HG03103 (cell line): ENCODE measurements around the gene BRAP.
"Not testable (repeated sequence)": the region's sequence is repeated elsewhere in the genome, so short reads cannot be mapped to it uniquely, and the experiment has no call there.

Experiments used
- ATAC-seq: cut with Tn5 transposase; IDR thresholded peaks from one replicate; pipeline ENCODE4 v1.9.1; 2021; ENCODE audit warnings: low read depth; ENCODE audit not compliant: unreplicated experiment

BRAP gene

DNA sequence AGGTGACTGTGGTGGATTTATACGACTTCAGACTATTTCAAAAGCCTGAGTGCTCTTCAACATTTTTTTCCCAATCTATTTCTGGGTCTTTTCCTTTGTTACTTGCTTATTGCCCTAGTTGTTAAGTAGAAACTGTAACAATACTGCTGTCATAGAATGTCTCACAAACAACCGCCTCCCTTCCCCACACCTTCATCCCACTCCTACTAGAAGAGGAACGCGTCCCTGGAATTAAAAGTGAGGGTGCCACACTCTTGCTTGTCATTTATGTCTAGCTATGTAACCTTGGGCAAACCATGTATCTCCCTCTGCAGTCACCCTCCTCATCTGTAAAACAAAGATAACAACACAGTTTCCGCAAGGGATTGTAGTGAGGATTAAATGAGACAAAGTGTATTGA, 8.6 kb downstream of the BRAP start:
- no peak for ATAC-seq

DNA sequence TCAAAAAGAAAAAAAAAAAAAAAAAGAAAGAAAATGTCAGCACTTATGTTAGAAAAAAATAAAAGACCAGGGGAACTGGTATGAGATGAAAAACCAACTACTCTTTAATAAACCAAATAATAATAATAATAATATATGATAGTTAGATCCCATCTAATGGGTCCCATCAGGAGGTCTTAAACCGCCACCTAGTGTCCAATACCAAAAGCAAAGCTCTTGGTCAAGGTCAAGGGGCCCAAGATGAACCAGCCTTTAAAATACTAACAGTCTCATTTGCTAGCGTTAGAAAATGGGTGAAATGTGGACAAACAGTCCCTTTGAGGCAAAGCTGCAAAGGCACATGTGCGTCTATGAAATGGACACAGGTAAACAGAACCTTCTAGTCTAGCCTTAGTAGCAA, 12.3 kb downstream of the BRAP start:
- ATAC-seq, result no peak

DNA sequence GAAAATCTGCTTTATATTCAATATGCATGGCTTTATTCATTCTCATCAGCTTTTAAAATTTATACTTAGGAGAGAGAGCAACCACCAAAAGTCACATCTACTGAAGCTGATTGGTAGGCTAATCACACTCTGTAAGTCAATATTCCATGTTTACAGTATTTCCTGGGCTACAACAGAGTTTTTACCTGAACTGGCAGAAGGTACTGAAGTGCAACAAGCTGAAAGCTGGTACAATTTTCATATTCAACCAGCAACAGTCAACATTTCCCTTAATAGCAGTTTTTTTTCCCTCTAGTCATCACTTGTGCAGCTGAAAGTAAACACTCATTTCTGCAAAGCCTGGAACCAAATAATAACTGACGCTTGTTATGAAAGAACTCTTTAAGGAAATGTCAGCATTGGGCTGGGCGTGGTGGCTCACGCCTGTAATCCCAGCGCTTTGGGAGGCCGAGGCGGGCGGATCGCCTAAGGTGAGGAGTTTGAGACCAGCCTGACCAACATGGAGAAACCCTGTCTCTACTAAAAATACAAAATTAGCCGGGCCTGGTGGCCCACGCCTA, 12.9 kb downstream of the BRAP start:
- no peak for ATAC-seq

DNA sequence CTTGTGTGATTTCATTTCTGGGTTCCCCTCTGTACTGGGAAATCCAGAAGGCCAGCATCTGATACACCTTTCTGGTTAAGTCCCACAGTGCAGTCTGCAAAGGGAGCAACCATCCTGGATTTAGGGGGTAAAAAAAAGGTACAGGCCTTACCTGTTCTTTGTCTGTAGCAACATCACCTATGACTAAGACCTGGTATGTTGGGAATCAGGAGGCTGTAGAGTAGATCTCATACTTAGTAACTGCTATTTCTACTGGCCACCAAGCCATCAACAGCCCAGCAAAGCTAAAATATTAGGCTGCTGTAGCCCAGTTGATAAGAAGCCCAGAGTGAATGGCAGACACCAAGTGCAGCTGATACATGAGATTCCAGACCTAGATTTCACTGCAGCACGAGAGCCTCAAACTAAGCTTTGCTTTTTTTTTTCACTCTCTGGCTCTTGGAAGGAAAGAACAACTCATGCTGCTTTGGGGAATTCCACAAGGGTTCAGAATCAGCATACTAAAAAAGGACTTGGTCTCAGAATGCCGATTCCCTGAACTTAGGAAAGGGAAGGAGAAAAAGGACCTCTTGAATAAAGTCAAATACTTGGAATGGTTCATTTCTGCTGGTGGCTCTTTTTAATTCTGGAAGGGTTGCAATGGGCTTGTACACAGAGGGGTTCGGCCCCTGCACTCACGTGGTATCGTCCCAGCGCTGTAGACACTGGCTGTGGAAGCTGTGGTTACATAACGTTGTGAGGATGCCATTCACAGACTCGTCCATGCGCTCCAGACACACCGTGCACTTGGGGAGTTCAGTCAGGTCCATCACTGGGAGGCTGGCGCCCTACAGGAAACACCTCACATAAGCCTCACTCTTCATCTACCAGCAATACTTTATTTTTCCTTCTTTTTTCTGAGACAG, 20.5 kb downstream of the BRAP start:
- no peak for ATAC-seq

DNA sequence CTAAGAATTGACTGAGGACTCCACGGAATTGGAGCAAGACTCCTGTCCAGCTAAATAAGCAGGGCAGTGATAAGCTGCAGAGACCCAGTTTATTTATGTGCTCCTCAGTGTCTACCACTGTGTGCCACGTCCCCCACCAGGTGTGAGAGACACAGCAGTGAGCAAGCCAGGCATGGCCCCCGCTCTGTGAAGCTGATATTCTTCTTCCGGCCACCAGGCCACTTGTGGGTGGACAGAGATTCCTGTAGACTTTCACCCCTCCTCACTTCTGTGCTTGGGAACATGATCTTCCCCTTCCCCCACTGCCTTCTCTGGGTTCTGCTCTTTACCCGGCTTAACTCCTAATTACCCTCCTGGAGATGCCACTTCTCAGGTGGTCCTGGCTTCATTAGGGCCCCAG, 21.3 kb downstream of the BRAP start:
- ATAC-seq, result no peak

DNA sequence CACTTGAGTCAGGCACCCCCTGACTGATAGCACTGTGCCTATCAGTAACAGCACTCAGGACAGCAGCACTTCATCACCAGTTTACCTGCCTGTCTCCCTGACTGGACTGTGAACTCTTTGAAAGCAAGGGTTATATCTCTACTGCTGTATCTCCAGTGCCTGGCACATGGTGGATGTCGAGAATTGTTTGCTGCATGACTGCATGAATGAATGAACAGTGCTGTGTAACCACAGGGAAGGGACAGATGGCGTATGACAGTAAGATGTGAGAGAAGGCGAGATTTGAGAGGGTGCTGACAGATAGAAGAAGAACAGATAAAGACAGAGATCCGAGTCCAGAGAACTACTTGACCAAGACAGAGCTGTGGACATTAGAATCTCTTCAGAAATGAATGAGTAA, 29.7 kb downstream of the BRAP start:
- no peak for ATAC-seq

DNA sequence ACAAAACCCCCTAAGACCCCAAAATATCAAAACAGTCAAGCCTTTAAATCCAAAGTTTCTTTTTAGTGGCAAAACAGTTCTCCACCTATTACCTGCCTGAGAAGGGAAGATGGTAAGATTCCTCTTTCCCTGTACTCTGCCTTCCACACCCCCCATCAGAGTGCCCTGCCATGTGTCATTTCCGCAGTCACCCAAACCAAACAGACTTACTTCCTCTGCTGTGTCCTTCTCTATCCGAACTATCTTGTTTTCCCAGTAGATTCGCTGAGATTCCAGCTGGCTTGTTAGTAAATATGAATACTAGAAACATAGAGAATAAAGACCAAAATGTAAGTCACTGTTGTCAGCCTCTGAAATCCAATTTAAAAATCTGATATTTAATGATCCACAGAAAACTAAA, 30.4 kb downstream of the BRAP start:
- no peak for ATAC-seq

DNA sequence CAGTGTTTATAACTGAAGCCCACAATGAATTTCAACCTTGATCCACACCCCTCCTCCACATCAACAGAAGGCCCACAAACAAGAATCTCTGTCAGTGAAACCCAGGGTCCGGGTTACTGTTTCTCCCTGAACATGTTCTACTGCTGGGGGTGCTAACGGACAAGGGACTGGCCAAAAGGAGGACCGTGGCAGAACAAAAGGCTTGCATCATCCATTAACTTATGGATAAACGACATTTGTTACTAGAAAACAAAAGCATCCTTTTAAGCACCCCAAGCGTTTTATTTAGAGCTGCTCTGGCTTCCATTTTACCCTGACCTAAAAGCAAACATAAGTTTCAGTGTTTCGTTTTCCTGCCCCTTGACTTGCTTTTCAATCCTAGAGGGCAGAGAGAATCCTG, 32.2 kb downstream of the BRAP start:
- ATAC-seq, result no peak

DNA sequence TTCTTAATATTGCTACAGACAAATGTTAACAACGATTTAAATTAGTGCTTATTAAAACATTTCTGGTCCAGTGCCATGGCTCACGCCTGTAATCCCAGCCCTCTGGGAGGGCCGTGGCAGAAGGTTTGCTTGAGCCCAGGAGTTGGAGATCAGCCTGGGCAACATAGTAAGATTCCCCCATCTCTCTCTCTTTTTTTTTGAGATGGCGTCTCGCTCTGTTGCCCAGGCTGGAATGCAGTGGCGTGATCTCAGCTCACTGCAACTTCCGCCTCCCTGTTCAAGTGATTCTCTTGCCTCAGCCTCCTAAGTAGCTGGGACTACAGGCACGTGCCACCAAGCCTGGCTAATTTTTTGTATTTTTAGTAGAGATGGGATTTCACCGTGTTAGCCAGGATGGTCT, 33.2 kb downstream of the BRAP start:
- ATAC-seq, result not testable (repeated sequence)

DNA sequence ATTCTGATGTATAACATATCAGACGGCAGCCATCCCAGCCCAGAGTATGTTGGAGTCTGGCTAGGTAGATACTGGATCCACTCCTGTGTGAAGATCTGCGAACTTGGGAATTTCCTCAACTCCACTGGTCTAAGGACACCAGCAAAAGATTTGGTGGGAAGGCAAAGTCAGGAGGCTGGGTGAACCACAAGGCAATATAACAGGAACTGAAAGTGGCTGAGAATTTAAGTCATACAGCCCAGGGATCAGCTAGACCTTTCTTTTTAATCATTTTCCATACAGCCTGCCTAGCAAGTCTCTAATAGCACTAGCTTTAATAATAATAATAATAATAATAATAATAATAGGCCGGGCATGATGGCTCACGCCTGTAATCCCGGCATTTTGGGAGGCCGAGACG, 34.8 kb downstream of the BRAP start:
- no peak for ATAC-seq

DNA sequence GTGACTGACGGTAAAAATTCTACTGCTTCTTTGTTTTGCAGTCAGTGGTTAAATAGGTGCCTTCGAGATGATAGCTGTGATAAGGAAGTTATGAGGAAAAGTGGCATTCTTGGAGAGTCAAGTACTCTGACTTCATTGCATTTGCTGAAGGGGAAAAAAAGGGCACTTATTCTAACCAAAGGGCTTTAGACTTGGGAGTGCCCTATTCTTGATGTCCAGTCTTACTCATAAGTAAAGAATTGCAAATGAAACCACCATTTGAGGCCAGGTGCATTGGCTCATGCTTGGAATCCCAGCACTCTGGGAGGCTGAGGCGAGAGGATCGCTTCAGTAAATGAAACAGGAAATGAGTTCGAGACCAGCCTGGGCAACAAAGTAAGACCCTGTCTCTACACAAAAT, 40.3 kb downstream of the BRAP start:
- no peak for ATAC-seq

DNA sequence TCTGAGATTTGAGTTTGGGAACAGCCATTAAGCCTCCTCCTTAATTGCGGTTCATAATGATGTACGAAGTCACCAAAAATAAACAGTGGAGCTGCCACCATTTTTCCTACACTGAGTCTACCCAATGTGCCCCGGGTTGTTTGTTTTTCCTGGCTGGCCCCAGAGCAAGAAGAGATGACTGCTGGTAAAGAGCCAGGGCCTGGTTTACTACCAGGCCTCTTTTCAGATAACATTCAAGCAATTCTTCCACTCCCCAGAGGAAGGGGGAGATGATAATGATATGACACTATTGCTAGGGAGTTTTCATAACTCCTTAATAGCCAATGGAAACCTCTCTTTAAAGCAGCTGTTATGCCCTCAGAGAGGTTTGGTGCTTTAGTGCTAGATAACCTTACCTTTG, 42.3 kb downstream of the BRAP start:
- no peak for ATAC-seq

DNA sequence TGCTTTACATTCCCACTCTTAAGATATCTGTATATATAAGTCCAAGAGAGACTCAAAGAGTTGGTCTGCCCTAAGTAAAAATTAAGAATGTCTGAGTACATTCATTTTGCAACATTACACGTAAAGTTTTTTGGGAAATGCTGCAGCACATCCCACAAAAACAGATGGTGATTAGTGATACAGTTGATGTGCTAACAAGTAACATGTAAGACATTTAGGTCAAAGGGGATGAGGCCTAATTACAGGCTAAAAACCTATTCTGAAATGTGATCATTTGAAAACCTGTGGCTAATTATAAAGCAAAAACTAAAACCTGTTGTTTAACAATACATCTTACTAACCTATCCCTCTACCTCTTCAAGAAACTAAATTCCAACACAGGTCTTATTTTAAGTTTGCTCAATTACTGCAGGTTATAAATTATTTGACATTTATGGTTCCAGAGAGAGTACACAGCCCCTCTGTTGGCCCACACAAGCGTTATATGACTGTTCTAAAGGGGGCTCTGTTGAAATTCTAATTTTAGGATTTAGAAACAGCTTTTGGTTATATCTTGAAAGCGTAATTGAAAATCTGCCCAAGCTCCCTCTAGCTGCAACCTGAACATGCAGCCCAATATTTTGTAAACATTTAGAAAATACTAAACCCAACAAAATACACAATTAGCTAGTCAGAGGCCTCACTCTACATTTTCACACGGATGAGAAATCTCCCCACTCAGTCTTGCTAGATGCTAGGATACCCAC, 42.9 kb downstream of the BRAP start:
- no peak for ATAC-seq

DNA sequence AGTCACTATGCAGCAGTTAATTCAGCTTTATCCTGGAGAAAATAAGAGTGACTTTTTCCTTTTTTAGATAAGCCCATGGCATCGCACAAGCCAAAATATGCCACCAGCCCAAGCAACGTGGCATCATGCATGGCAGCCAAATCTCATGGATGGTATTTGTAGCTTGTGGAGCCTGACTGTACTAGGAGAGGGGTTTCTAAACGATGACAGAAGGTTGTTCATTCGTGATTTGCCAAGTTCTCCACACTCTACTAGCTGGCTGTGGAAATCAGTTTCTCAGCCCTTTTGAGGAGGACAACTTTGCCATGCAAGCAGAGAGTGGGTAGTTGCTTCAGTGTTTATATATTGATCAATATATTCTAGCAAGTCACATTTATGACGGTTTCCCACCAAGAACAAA, 45.2 kb downstream of the BRAP start:
- no peak for ATAC-seq

DNA sequence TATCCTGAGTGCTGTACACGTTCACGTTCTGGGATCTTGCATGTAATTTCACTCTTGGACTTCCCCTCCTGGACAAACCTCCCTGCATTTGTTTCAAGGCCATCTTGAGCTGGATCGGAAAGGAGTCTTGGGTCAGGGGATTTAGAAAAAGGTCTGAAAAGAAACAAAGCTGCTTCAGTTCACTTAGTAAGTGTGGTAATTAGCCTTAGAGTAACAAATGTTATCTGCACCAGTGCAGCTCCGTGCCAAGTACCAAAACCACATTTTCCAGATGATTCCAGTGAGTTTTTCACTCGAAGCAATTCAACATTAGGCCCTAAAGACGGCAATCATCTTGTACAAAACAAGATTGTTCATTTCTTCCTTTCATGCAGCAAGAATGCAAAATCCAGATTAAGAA, 47.2 kb downstream of the BRAP start:
- ATAC-seq, result no peak

DNA sequence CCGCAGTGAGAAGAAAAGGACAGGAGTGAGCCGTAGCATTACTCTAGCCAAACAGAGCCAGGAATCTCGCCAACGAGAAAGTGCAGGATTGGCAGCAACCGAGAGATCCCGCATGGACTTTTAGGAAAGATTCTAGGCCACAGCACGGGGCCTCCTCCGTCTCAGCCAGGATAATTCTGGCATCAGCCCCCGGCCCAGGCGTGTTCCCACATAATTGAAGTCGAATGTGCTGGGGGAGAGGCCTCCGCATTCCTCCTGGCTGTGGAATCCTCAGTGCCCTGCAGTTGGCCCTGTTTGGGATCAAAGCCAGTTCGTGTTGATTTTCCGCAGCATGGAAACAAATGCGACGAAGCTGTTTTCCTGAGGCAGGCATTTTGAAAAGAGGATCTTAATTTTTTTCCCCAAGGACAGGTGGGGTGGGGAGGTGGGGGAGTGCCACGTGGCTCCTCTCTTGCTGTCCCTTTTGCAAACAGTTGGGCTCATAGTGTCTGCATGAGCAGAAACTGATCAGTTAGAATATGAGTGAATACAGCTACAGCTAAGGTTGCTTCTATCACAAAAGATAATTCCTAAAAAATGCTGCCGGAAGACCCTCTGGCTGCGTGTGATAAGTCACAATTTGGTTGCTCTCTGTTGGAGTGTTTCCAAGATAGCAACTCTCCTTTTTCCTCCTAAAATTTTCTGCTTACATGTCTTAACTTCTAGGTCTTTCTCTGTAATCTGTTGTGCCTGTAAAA, 49.4 kb downstream of the BRAP start:
- no peak for ATAC-seq

DNA sequence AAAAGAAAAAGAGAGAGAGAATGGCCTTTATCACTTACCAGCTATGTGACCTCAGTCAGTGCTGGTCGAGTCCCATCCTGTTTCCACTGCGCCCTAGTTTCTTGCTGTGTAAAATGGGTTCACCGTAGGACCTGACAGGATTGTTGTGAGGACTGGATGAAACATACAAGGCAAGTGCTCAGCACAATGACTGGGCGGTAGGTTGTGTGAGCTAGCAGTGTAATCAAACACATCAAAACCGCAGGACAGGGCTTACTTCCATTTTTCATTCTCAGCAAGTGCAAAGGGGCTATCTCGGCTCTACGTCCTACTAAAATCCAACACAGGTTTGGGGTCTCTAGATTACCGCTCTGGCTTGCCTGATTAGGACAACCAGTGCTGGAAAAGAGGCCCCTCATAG, 50.2 kb downstream of the BRAP start:
- no peak for ATAC-seq

DNA sequence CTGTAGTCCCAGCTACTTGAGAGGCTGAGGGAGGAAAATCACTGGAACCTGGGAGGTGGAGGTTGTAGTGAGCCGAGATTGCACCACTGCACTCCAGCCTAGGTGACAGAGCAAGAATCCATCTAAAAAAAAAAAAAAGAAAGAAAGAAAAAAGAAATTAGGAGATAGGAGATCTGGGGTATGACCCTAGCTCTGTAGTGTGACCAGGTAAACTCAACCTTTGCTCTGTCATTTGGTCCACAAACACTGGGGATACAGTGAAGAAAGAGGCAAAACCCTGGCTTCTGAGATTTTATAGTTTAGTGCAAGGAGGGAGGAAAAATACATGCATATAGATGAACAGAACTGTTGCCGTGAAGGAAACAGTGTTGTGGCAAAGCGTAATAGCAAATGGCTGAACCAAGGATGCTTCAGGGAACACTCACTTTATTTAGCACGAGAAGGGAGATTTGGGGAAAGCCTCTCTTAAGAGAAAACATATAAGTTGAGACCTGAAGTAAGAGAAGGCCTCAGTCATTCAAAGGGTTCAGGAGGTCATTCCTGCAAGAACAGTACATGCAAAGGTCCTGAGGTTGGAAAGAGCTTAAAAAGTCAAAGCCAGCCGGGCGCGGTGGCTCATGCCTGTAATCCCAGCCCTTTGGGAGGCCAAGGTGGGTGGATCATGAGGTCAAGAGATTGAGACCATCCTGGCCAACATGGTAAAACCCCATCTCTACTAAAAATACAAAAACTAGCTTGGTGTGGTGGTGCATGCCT, 57.1 kb downstream of the BRAP start:
- ATAC-seq, result no peak

DNA sequence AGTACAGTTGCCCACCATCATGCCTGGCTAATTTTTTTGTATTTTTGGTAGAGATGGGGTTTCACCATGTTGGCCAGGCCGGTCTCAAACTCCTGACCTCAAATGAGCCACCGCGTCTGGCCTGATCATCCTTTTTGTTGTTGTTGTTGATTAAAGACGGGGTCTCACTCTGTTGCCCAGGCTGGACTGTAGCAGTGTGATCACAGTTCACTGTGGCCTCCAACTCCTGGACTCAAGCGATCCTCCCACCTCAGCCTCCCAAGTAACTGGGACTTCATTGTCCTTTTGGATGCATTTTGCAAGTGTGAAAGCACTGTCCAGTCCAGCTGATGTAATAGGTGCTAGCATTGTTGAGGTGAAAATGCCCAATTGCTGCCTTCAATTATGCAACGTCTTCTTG, 59.5 kb downstream of the BRAP start:
- no peak for ATAC-seq

DNA sequence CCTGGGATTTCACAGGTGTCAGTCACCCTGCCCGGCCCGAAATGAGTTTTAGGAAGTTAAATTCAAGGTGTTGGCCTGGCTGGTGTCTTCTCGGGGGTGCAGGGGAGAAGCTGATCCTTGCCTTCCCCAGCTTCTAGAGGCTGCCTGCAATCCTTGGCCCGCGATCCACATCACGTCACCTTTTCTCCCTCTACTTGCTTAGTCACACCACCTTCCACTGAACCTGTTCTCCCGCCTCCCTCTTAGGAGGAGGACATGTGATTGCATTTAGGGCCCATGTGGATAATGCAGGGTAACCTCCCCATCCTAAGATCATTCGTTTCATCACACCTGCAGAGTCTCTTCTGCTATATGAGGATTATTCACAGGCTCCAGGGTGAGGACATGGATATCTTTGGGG, 61.2 kb downstream of the BRAP start:
- no peak for ATAC-seq
